ENCODE measurements around the gene SLC9A7.

The SLC9A7 gene

GRCh38 chrX:46597771-46598170 is 161.1 kb downstream of the SLC9A7 start:
- DNase-seq, result no peak

GRCh38 chrX:46597208-46597607 is 161.7 kb downstream of the SLC9A7 start:
- DNase-seq, result no peak

GRCh38 chrX:46595084-46595483 is 163.8 kb downstream of the SLC9A7 start:
- DNase-seq, result no peak

- DNase-seq, result no peak
Measured at GRCh38 chrX:46589977-46590723, 168.8 kb downstream of the SLC9A7 start.

GRCh38 chrX:46588263-46588662 is 170.7 kb downstream of the SLC9A7 start:
- no peak for DNase-seq

- DNase-seq, result no peak
Measured at GRCh38 chrX:46587753-46588171, 171.2 kb downstream of the SLC9A7 start.

GRCh38 chrX:46587158-46587557 is 171.8 kb downstream of the SLC9A7 start:
- DNase-seq, result no peak

GRCh38 chrX:46584736-46585135 is 174.2 kb downstream of the SLC9A7 start:
- no peak for DNase-seq

GRCh38 chrX:46582966-46583365 is 176.0 kb downstream of the SLC9A7 start:
- DNase-seq, result no peak

GRCh38 chrX:46582325-46582724 is 176.6 kb downstream of the SLC9A7 start:
- no peak for DNase-seq

- no peak for DNase-seq
Measured at GRCh38 chrX:46580613-46581012, 178.3 kb downstream of the SLC9A7 start.

- no peak for DNase-seq
Measured at GRCh38 chrX:46579250-46579649, 179.7 kb downstream of the SLC9A7 start.

GRCh38 chrX:46577221-46578005 is 181.5 kb downstream of the SLC9A7 start:
- DNase-seq, result no peak

- no peak for DNase-seq
Measured at GRCh38 chrX:46576458-46576857, 182.5 kb downstream of the SLC9A7 start.

GRCh38 chrX:46575991-46576392 is 182.9 kb downstream of the SLC9A7 start:
- DNase-seq, result no peak

GRCh38 chrX:46575586-46575985 is 183.3 kb downstream of the SLC9A7 start:
- no peak for DNase-seq

- DNase-seq, result no peak
Measured at GRCh38 chrX:46574774-46575381, 184.0 kb downstream of the SLC9A7 start.

- DNase-seq, result peak; percentile 10
Measured at GRCh38 chrX:46573892-46574773, 184.8 kb downstream of the SLC9A7 start.

GRCh38 chrX:46573331-46573891 is 185.5 kb downstream of the SLC9A7 start, which contains the start of gene CHST7:
TSS of gene CHST7 (plus strand) at chrX:46573765. CDS start at chrX:46573932, 167 bp downstream.
- peak; percentile 10 for DNase-seq

GRCh38 chrX:46572340-46572936 is 186.5 kb downstream of the SLC9A7 start:
- DNase-seq, result no peak

GRCh38 chrX:46571423-46572339 is 187.2 kb downstream of the SLC9A7 start:
- DNase-seq, result no peak

All from GOT3 (cell line).